IMR-90 (cell line): ENCODE measurements around the gene CMTM8. TPM values are rescaled to one million over a fixed set of nuclear protein-coding genes. Genes with fewer than 3 reads are reported as not detected.

Experiments
- ATAC-seq: fragments of 200-7000 bp; cut with Tn5 transposase; 2 replicates; pipeline ENCODE4 v1.9.1; 2020; ENCODE audit warnings: low read depth, mild to moderate bottlenecking, moderate library complexity
- BruUV-seq: library from RNA; stranded (reverse); fragments of 400-500 nt; replicated peaks from 2 replicates; lab custom pipeline; 2021; lab: Mats Ljungman, UMichigan
- CTCF ChIA-PET: fragments of 300-600 bp; formaldehyde crosslinking; extraction: SDS; loops from one replicate; lab custom pipeline; 2021; ENCODE audit warnings: antibody characterized with exemption; lab: Yijun Ruan, JAX
- POLR2A ChIA-PET: fragments of 300-600 bp; sonication (Branson Sonifier 250); formaldehyde crosslinking; loops from one replicate; lab custom pipeline; 2022; ENCODE audit warnings: antibody characterized with exemption; ENCODE audit not compliant: unreplicated experiment; lab: Charles Lee
- DNase-seq: peaks from one replicate; pipeline ENCODE4 v3.0.0; 2013
- H2AFZ ChIP-seq: replicated peaks from 2 replicates; pipeline ENCODE3; 2013; ENCODE audit warnings: low read length, mild to moderate bottlenecking; ENCODE audit not compliant: poor library complexity
- H2AK5ac ChIP-seq: 2 replicates; pipeline ENCODE4 v1.6.1; 2013; ENCODE audit warnings: low read depth, low read length, inconsistent platforms
- H2AK9ac ChIP-seq: replicated peaks from 2 replicates; pipeline ENCODE3; 2013; ENCODE audit warnings: mild to moderate bottlenecking, low read depth, low read length, moderate library complexity; ENCODE audit not compliant: poor library complexity
- H2BK120ac ChIP-seq: 2 replicates; pipeline ENCODE4 v1.6.1; 2013; ENCODE audit warnings: low read depth, low read length, inconsistent platforms
- H2BK15ac ChIP-seq: 3 replicates; pipeline ENCODE4 v1.6.1; 2013; ENCODE audit warnings: low read depth, low read length, inconsistent platforms
- H2BK20ac ChIP-seq: 2 replicates; pipeline ENCODE4 v1.6.1; 2013; ENCODE audit warnings: low read depth, mild to moderate bottlenecking, inconsistent platforms, low read length, moderate library complexity
- H2BK5ac ChIP-seq: 2 replicates; pipeline ENCODE4 v1.6.1; 2013; ENCODE audit warnings: mild to moderate bottlenecking, low read depth, low read length, inconsistent platforms; ENCODE audit not compliant: poor library complexity, severe bottlenecking
- H3K14ac ChIP-seq: replicated peaks from 2 replicates; pipeline ENCODE4 v1.6.1; 2013; ENCODE audit warnings: low read depth, low read length, inconsistent platforms
- H3K18ac ChIP-seq: 2 replicates; pipeline ENCODE4 v1.6.1; 2013; ENCODE audit warnings: low read depth, low read length, control low read depth
- H3K23ac ChIP-seq: 2 replicates; pipeline ENCODE4 v1.6.1; 2013; ENCODE audit warnings: low read depth, low read length, inconsistent platforms
- H3K27ac ChIP-seq: 2 replicates; pipeline ENCODE4 v1.5.1; 2013; ENCODE audit warnings: mild to moderate bottlenecking, control low read depth, low read length; ENCODE audit not compliant: insufficient read depth
- H3K27me3 ChIP-seq: 2 replicates; pipeline ENCODE4 v1.6.1; 2013; ENCODE audit warnings: low read length; ENCODE audit not compliant: control insufficient read depth, insufficient read depth
- H3K36me3 ChIP-seq: 2 replicates; pipeline ENCODE4 v1.6.1; 2013; ENCODE audit warnings: low read length, mixed read lengths; ENCODE audit not compliant: control insufficient read depth, insufficient read depth
- H3K4ac ChIP-seq: 2 replicates; pipeline ENCODE4 v1.6.1; 2013; ENCODE audit warnings: low read depth, low read length, inconsistent platforms
- H3K4me1 ChIP-seq: 2 replicates; pipeline ENCODE4 v1.6.1; 2013; ENCODE audit warnings: low read length, mixed read lengths; ENCODE audit not compliant: control insufficient read depth, insufficient read depth
- H3K4me2 ChIP-seq: 2 replicates; pipeline ENCODE4 v1.6.1; 2013; ENCODE audit warnings: low read depth, mild to moderate bottlenecking, control low read depth, low read length, moderate library complexity
- H3K4me3 ChIP-seq: 2 replicates; pipeline ENCODE4 v1.5.1; 2013; ENCODE audit warnings: low read depth, mild to moderate bottlenecking, control low read depth, low read length, moderate library complexity; ENCODE audit not compliant: insufficient read depth
- H3K56ac ChIP-seq: 2 replicates; pipeline ENCODE4 v1.6.1; 2013; ENCODE audit warnings: low read length, inconsistent platforms; ENCODE audit not compliant: insufficient read depth; ENCODE audit errors: extremely low read depth
- H3K79me1 ChIP-seq, 2 experiments: 2 replicates each; pipeline ENCODE4 v1.6.1; 2013; ENCODE audit warnings: low read length in 2 of 2, inconsistent platforms in 1 of 2, low read depth in 1 of 2
- H3K9ac ChIP-seq: 2 replicates; pipeline ENCODE4 v1.6.1; 2013; ENCODE audit warnings: low read depth, low read length, control low read depth
- H3K9me1 ChIP-seq: 2 replicates; pipeline ENCODE4 v1.6.1; 2013; ENCODE audit warnings: low read length, inconsistent platforms; ENCODE audit not compliant: insufficient read depth
- H3K9me3 ChIP-seq: 2 replicates; pipeline ENCODE4 v1.6.1; 2013; ENCODE audit warnings: low read length; ENCODE audit not compliant: control insufficient read depth, insufficient read depth
- H4K20me1 ChIP-seq: 2 replicates; pipeline ENCODE4 v1.6.1; 2013; ENCODE audit warnings: low read length, inconsistent platforms; ENCODE audit not compliant: insufficient read depth
- H4K5ac ChIP-seq: 2 replicates; pipeline ENCODE4 v1.6.1; 2013; ENCODE audit warnings: mild to moderate bottlenecking, low read depth, low read length, control low read depth
- H4K8ac ChIP-seq, 2 experiments: 2 replicates each; pipeline ENCODE4 v1.6.1; 2013; ENCODE audit warnings: low read depth in 2 of 2, low read length in 2 of 2, control low read depth in 1 of 2, inconsistent platforms in 1 of 2
- H4K91ac ChIP-seq: 2 replicates; pipeline ENCODE4 v1.6.1; 2013; ENCODE audit warnings: low read depth, low read length, inconsistent platforms; ENCODE audit not compliant: insufficient read depth
- BHLHE40 ChIP-seq: fragments of 150-350 bp; IDR thresholded peaks from 2 replicates; pipeline ENCODE4 v1.6.1; 2016; ENCODE audit warnings: mild to moderate bottlenecking, low read depth, low read length
- CEBPB ChIP-seq: IDR thresholded peaks from 2 replicates; pipeline ENCODE4 v1.6.1; 2012; ENCODE audit warnings: low read depth, low read length, improper control_type of control experiment
- WGBS, 2 experiments: methylation state at CpG; one replicate each; pipeline versions ENCODE4 v1.1.5 to v1.1.7; 2013; ENCODE audit warnings: missing lambda C conversion rate in 2 of 2; ENCODE audit not compliant: insufficient read length in 1 of 2; ENCODE audit errors: extremely low coverage in 2 of 2; 5-methylcytosine and 5-hydroxymethylcytosine counted together
- dilution Hi-C: fragments of 300-500 bp; cut with HindIII; formaldehyde crosslinking; loops from one replicate; pipeline ENCODE4 v1.14.3; 2018; ENCODE audit warnings: low sequenced_read_pairs; ENCODE audit not compliant: unreplicated experiment
- in situ Hi-C: fragments of 300-500 bp; cut with MboI; formaldehyde crosslinking; loops from 3 replicates; pipeline ENCODE4 v1.14.3; 2019; ENCODE audit warnings: low sequenced_read_pairs, inconsistent platforms, mixed read lengths
- intact Hi-C: fragments of 100-400 bp; cut with micrococcal nuclease; formaldehyde crosslinking; loops from 2 replicates; pipeline ENCODE4 v1.10.0; 2022
- polyA plus RNA-seq, 3 experiments: library from polyadenylated mRNA; depleted of rRNA; stranded (reverse); fragments of >200 nt; gene quantifications; 2 replicates each; pipeline ENCODE4 v1.2.3, GENCODE V29; 2012; ENCODE audit warnings: low replicate concordance in 1 of 3
- total RNA-seq: library from RNA; depleted of rRNA; stranded (reverse); fragments of >200 nt; gene quantifications from 2 replicates; pipeline ENCODE4 v1.2.3, GENCODE V29; 2012

The CMTM8 gene
- total and polyA plus RNA-seq, 2 of the 4 experiments (the other 2 are of a cell fraction): 0.15 TPM; not detected in 1

DNA sequence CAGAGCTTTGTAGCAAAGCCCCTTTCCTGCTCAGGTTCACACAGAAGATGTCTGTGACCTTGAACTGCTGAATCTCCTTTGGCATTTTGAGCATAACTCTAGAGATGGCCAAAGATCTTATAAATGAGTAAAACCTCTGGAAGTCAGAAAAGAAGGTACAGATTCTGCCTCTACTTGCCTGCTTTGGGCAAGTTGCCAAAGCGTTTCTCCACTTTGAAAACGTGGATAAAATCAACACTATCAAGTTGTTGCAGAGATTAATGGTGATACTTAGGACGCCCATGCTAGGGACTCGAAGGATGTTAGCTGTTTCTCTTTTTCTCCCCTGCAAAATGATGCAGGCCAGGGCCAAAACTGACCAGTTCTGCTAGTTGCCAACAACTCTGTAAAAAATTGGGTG lies 85.1 kb downstream of the CMTM8 start:
- peaks cover 5% of the 10 kb centered on the region; the same call in 1 of the 2 replicates for H3K27me3 ChIP-seq
- TF ChIP-seq CEBPB (no peak), BHLHE40 (no peak)
- H3K9ac ChIP-seq: no peak overlapping the region
- H3K4me2 ChIP-seq: no peak overlapping the region
- H3K14ac ChIP-seq: no peak overlapping the region
- no peak overlapping the region for H2AK9ac ChIP-seq
- H3K9me1 ChIP-seq: no peaks in the 10 kb centered on the region
- no peaks in the 10 kb centered on the region for H4K20me1 ChIP-seq
- H2AK5ac ChIP-seq: no peak overlapping the region
- H3K79me1 ChIP-seq: no peaks in the 10 kb centered on the region
- no TSS peak for BruUV-seq
- dilution Hi-C loops (no loop called here), in situ Hi-C loops (no loop called here), intact Hi-C loops (no loop called here)
- H2BK120ac ChIP-seq: no peak overlapping the region
- H3K56ac ChIP-seq: no peak overlapping the region
- no peaks in the 10 kb centered on the region for H3K36me3 ChIP-seq
- no peak overlapping the region for H2BK5ac ChIP-seq
- POLR2A ChIA-PET: no interaction called here
- H3K4me1 ChIP-seq: no peaks in the 10 kb centered on the region
- H3K18ac ChIP-seq: no peak overlapping the region
- H3K27ac ChIP-seq: no peak overlapping the region
- H3K9me3 ChIP-seq: no peaks in the 10 kb centered on the region
- no peak overlapping the region for H4K8ac ChIP-seq
- no peak overlapping the region for H2BK15ac ChIP-seq
- no peak overlapping the region for H3K4me3 ChIP-seq
- CTCF ChIA-PET: interaction anchor here (0.9 kb wide), 1 partner anchor 22 kb away, joined by 6 read pairs; no protein-coding TSS in a partner anchor
- no peak overlapping the region for H2AFZ ChIP-seq
- no peak for ATAC-seq
- no peak overlapping the region for H4K91ac ChIP-seq
- WGBS, 2 experiments: 0% methylated on average over 2 of the region's 4 CpGs; no CpG with 5 or more reads in 1 of the 2 experiments
- no peak overlapping the region for H3K23ac ChIP-seq
- no peak overlapping the region for H3K4ac ChIP-seq
- DNase-seq: no peak
- H4K5ac ChIP-seq: no peak overlapping the region
- H2BK20ac ChIP-seq: no peak overlapping the region
